Prostate gland (tissue), 2 donors: Measurements from ENCODE around the gene TJP1. TPM values are rescaled to one million over a fixed set of nuclear protein-coding genes. Genes with fewer than 3 reads are reported as not detected.

Experiments used
- DNase-seq: peaks from one replicate; pipeline ENCODE4 v3.0.0-alpha.2; 2019; ENCODE audit warnings: low spot score
- H3K27ac ChIP-seq, 2 donors: fragments of 200-600 bp; sonication (generic); 2 replicates each; pipeline ENCODE4 v1.5.1; 2017 to 2019
- H3K27me3 ChIP-seq: fragments of 200-600 bp; sonication (generic); replicated peaks from 2 replicates; pipeline ENCODE4 v1.5.1; 2019; ENCODE audit not compliant: insufficient read depth
- H3K36me3 ChIP-seq, 2 donors: fragments of 200-600 bp; sonication (generic); 1 replicate in 1 of 2; 2 replicates in 1 of 2; pipeline versions ENCODE4 v1.5.1 to v1.8.1; 2017 to 2019
- H3K4me1 ChIP-seq: fragments of 200-600 bp; sonication (generic); replicated peaks from 2 replicates; pipeline ENCODE4 v1.5.1; 2019
- H3K4me3 ChIP-seq, 2 donors: fragments of 200-600 bp; sonication (generic); 2 replicates each; pipeline ENCODE4 v1.5.1; 2017 to 2019
- H3K9me3 ChIP-seq: fragments of 200-600 bp; sonication (generic); 2 replicates; pipeline ENCODE4 v1.5.1; 2017
- POLR2A ChIP-seq: fragments of 450-650 bp; IDR thresholded peaks from one replicate; pipeline ENCODE4 v1.6.1; 2016; ENCODE audit warnings: antibody characterized with exemption, mild to moderate bottlenecking
- POLR2AphosphoS5 ChIP-seq: sonication (generic); formaldehyde crosslinking; IDR thresholded peaks from one replicate; pipeline ENCODE4 v1.6.1; 2017; ENCODE audit warnings: antibody characterized with exemption
- whole genome bisulfite sequencing: methylation state at CpG from one replicate; pipeline ENCODE4 v1.1.5; 2018; 5-methylcytosine and 5-hydroxymethylcytosine counted together
- intact Hi-C: fragments of 100-400 bp; cut with DNase I; formaldehyde crosslinking; loops from one replicate; pipeline ENCODE4 v1.14.2; 2022
- total RNA-seq, 2 donors: library from RNA; depleted of rRNA; stranded (reverse); fragments of >200 nt; gene quantifications; one replicate each; pipeline ENCODE4 v1.1.0, GENCODE V29; 2016
- TF ChIP-seq, protein P1 (sequence below), 4 experiments: fragments of 200-600 bp in 2 of 4; fragments of 450-650 bp in 2 of 4; sonication (generic) in 2 of 4; IDR thresholded peaks; 1 replicate in 3 of 4; 2 replicates in 1 of 4; pipeline ENCODE4 v1.5.1; 2016 to 2019; ENCODE audit warnings: antibody characterized with exemption in 4 of 4, mild to moderate bottlenecking in 2 of 4, moderate library complexity in 2 of 4

Gene TJP1
- total RNA-seq, 2 donors from 2014 or later = 88.4 to 216 TPM

DNA sequence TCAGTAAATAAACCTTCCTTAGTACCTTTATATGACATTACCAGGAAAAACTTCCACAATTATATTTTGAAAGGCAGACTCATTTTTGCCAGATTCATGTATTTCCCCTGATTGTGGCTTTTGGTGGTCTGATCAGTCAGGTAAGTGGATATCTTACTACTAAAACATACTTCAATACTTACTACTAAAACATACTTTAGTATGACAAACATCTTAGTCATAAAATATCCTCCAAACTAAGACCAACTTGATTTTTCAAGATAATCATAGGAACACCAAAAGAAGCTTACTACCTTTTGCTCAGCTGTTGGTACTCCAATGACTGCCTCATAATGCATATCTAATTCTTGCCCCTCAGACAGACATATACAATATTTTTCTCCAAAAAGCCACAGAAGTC lies 9.3 kb downstream of the TJP1 start:
- no peak for DNase-seq
- intact Hi-C loops = no loop called here
- Histone ChIP-seq H3K27me3 (no peaks in the 10 kb centered on the region), H3K27ac (peak overlapping the region; percentile 40 to 67), H3K36me3 (no peaks in the 10 kb centered on the region), H3K4me1 (peaks cover 13% of the 10 kb centered on the region), H3K9me3 (no peaks in the 10 kb centered on the region), H3K4me3 (no peak overlapping the region)
- no peak for TF ChIP-seq POLR2AphosphoS5
- TF ChIP-seq, protein P1, sequence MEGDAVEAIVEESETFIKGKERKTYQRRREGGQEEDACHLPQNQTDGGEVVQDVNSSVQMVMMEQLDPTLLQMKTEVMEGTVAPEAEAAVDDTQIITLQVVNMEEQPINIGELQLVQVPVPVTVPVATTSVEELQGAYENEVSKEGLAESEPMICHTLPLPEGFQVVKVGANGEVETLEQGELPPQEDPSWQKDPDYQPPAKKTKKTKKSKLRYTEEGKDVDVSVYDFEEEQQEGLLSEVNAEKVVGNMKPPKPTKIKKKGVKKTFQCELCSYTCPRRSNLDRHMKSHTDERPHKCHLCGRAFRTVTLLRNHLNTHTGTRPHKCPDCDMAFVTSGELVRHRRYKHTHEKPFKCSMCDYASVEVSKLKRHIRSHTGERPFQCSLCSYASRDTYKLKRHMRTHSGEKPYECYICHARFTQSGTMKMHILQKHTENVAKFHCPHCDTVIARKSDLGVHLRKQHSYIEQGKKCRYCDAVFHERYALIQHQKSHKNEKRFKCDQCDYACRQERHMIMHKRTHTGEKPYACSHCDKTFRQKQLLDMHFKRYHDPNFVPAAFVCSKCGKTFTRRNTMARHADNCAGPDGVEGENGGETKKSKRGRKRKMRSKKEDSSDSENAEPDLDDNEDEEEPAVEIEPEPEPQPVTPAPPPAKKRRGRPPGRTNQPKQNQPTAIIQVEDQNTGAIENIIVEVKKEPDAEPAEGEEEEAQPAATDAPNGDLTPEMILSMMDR (IDR thresholded peaks at IDR 0.05) = no peak
- no peak for TF ChIP-seq POLR2A

- H3K27ac ChIP-seq = peak overlapping the region; percentile 40 to 67
- peak; percentile 90 for DNase-seq
- intact Hi-C loops = no loop called here
- peak; percentile 90 for TF ChIP-seq POLR2AphosphoS5
- TF ChIP-seq, protein P1 (IDR thresholded peaks at IDR 0.05) = no peak
- TF ChIP-seq POLR2A = no peak
- no peaks in the 10 kb centered on the region for H3K27me3 ChIP-seq
- H3K9me3 ChIP-seq = no peaks in the 10 kb centered on the region
- H3K4me3 ChIP-seq = no peak overlapping the region
- H3K4me1 ChIP-seq = peaks cover 13% of the 10 kb centered on the region
- WGBS = 33% methylated on average over 2 of the region's 2 CpGs
- no peaks in the 10 kb centered on the region for H3K36me3 ChIP-seq
Measured at GRCh38 chr15:29812384-29812694, 9.9 kb downstream of the TJP1 start.

GRCh38 chr15:29811691-29812383 lies 10.4 kb downstream of the TJP1 start:
- no peak overlapping the region for H3K4me3 ChIP-seq
- intact Hi-C loops = no loop called here
- H3K9me3 ChIP-seq = no peaks in the 10 kb centered on the region
- TF ChIP-seq, protein P1 (IDR thresholded peaks at IDR 0.05) = no peak
- TF ChIP-seq POLR2AphosphoS5 = no peak
- no peak for TF ChIP-seq POLR2A
- no peaks in the 10 kb centered on the region for H3K36me3 ChIP-seq
- H3K27ac ChIP-seq = peak overlapping the region in 1 of 2 donors; percentile 30
- no peak for DNase-seq
- peaks cover 13% of the 10 kb centered on the region for H3K4me1 ChIP-seq
- WGBS = 57% methylated on average over 2 of the region's 2 CpGs
- no peaks in the 10 kb centered on the region for H3K27me3 ChIP-seq

- H3K36me3 ChIP-seq = no peaks in the 10 kb centered on the region
- H3K27ac ChIP-seq = no peak overlapping the region
- DNase-seq = no peak
- H3K27me3 ChIP-seq = no peaks in the 10 kb centered on the region
- H3K9me3 ChIP-seq = no peaks in the 10 kb centered on the region
- no peak overlapping the region for H3K4me3 ChIP-seq
- TF ChIP-seq POLR2A = no peak
- TF ChIP-seq POLR2AphosphoS5 = no peak
- TF ChIP-seq, protein P1 (IDR thresholded peaks at IDR 0.05) = no peak
- 87% methylated on average over 4 of the region's 4 CpGs for WGBS
- peaks cover 3% of the 10 kb centered on the region for H3K4me1 ChIP-seq
- intact Hi-C loops = no loop called here
Measured at GRCh38 chr15:29805708-29806104, 16.6 kb downstream of the TJP1 start.

DNA sequence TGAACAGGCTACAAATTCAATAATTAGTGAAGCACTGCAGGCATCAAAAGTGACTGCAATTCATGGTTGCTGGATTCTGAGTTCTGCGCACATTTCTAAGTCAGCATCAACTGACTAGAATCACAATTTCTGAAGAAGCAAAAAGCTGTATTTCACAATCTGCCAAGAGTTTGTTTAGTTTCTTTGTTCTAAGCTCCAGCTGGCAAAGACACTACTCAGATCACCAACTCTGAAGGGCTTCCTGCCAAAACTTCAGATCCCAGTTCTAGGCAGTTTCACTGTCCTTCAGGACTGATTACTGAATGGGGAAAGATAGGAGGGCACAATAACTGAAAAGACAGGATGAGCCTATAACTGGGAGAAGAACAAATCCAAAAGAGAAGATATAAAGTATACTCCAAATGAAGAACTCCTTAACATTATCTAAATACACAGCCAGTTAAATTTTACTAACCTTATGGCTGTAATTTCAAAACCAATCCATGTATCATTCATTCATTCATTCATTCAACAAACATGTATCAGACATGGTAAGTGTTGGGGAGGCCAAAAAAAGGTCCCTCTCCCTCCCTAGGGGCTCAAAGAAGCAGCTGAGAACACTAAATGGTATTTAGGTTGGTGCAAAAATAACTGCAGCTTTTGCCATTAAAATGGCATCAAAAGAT lies 17.1 kb downstream of the TJP1 start:
- peaks cover 3% of the 10 kb centered on the region for H3K4me1 ChIP-seq
- peak; percentile 68 for DNase-seq
- H3K9me3 ChIP-seq = no peaks in the 10 kb centered on the region
- no peaks in the 10 kb centered on the region for H3K27me3 ChIP-seq
- TF ChIP-seq POLR2A (no peak), POLR2AphosphoS5 (peak; percentile 83)
- TF ChIP-seq, protein P1 (IDR thresholded peaks at IDR 0.05) = no peak
- intact Hi-C loops = no loop called here
- H3K4me3 ChIP-seq = no peak overlapping the region
- H3K36me3 ChIP-seq = no peaks in the 10 kb centered on the region
- WGBS = 21% methylated on average over 1 of the region's 1 CpG
- H3K27ac ChIP-seq = peak overlapping the region in 1 of 2 donors; percentile 40
